K562 (cell line): ENCODE measurements around the gene STK33. TPM values are rescaled to one million over a fixed set of nuclear protein-coding genes. Genes with fewer than 3 reads are reported as not detected.

Experiments
- ATAC-seq: fragments of 200-7000 bp; cut with Tn5 transposase; 3 replicates; pipeline ENCODE4 v1.9.1; 2020; ENCODE audit warnings: moderate library complexity
- BruUV-seq: library from RNA; stranded (reverse); fragments of 400-500 nt; replicated peaks from 2 replicates; lab custom pipeline; 2021; lab: Mats Ljungman, UMichigan
- CTCF ChIA-PET: fragments of 300-600 bp; formaldehyde crosslinking; extraction: SDS; loops from one replicate; lab custom pipeline; 2021; ENCODE audit warnings: low intra/inter-chr PET ratio; lab: Yijun Ruan, JAX
- POLR2A ChIA-PET: fragments of 300-600, 350-650 bp; sonication (Branson Sonifier 250); formaldehyde crosslinking; extraction: SDS; loops from one replicate; lab custom pipeline; 2021; ENCODE audit warnings: antibody characterized with exemption, inconsistent platforms; lab: Yijun Ruan, JAX
- DNase-seq, 4 experiments: peaks; one replicate each; pipeline versions ENCODE4 v3.0.0 to v3.0.0-alpha.2; 2011 to 2018; ENCODE audit warnings: low spot score in 3 of 4, mixed read lengths in 3 of 4; ENCODE audit errors: extremely low read depth in 1 of 4
- FAIRE-seq: peaks from 2 replicates; lab custom pipeline; 2011; peaks lifted over from hg19 to GRCh38; lab: Jason Lieb, UNC
- H2AFZ ChIP-seq: 2 replicates; pipeline ENCODE4 v1.6.0; 2011; ENCODE audit warnings: low read depth, low read length, control low read depth, inconsistent platforms
- H3K27ac ChIP-seq: fragments of 200-600 bp; 3 replicates; pipeline ENCODE4 v1.8.0; 2011; ENCODE audit warnings: low read depth, mild to moderate bottlenecking, control low read depth, inconsistent platforms, low read length, moderate library complexity, mixed read lengths; ENCODE audit errors: extremely low read depth
- H3K27me3 ChIP-seq, 2 experiments: fragments of 300-600 bp in 1 of 2; 2 replicates in 1 of 2; 3 replicates in 1 of 2; pipeline versions ENCODE4 v1.6.0 to v1.8.0; 2011; ENCODE audit warnings: inconsistent platforms in 2 of 2, low read length in 2 of 2, mild to moderate bottlenecking in 1 of 2, mixed read lengths in 1 of 2, moderate library complexity in 1 of 2; ENCODE audit not compliant: control insufficient read depth in 2 of 2, insufficient read depth in 2 of 2
- H3K36me3 ChIP-seq: fragments of 300-600 bp; 3 replicates; pipeline ENCODE4 v1.8.0; 2011; ENCODE audit warnings: mild to moderate bottlenecking, low read length, inconsistent platforms; ENCODE audit not compliant: control insufficient read depth, insufficient read depth
- H3K4me1 ChIP-seq, 2 experiments: fragments of 200-600 bp in 1 of 2; replicated peaks in 1 of 2; 2 replicates in 1 of 2; 3 replicates in 1 of 2; pipeline versions ENCODE4 v1.5.1 to v1.8.0; 2011; ENCODE audit warnings: inconsistent platforms in 2 of 2, low read length in 2 of 2, mild to moderate bottlenecking in 1 of 2, mixed read lengths in 1 of 2, moderate library complexity in 1 of 2; ENCODE audit not compliant: control insufficient read depth in 2 of 2, insufficient read depth in 2 of 2
- H3K4me2 ChIP-seq: 2 replicates; pipeline ENCODE4 v1.6.1; 2011; ENCODE audit warnings: low read length, control low read depth, inconsistent platforms, mixed read lengths; ENCODE audit not compliant: insufficient read depth
- H3K4me3 ChIP-seq: fragments of 200-600 bp; sonication (generic), shearing (Covaris generic); 2 replicates; pipeline ENCODE4 v1.5.1; 2016; ENCODE audit warnings: control low read depth, inconsistent platforms
- H3K79me2 ChIP-seq: fragments of 200-600 bp; 3 replicates; pipeline ENCODE4 v1.8.0; 2011; ENCODE audit warnings: low read length, inconsistent platforms; ENCODE audit not compliant: control insufficient read depth, insufficient read depth
- H3K9ac ChIP-seq, 2 experiments: 2 replicates each; pipeline versions ENCODE4 v1.6.0 to v1.6.1; 2011; ENCODE audit warnings: low read depth in 2 of 2, low read length in 2 of 2, control low read depth in 1 of 2, inconsistent platforms in 1 of 2, mild to moderate bottlenecking in 1 of 2, mixed read lengths in 1 of 2; ENCODE audit not compliant: insufficient read depth in 1 of 2
- H3K9me1 ChIP-seq: one replicate; pipeline ENCODE4 v1.6.0; 2011; ENCODE audit warnings: inconsistent platforms, mild to moderate bottlenecking, low read length, moderate library complexity; ENCODE audit not compliant: control insufficient read depth, insufficient read depth
- H3K9me3 ChIP-seq: replicated peaks from 2 replicates; pipeline ENCODE4 v1.5.1; 2011; ENCODE audit warnings: low read depth, low read length, inconsistent platforms; ENCODE audit not compliant: control insufficient read depth, insufficient read depth
- H4K20me1 ChIP-seq: replicated peaks from 2 replicates; pipeline ENCODE4 v1.6.1; 2011; ENCODE audit warnings: low read length, inconsistent platforms, mixed read lengths; ENCODE audit not compliant: control insufficient read depth, insufficient read depth
- CLOCK ChIP-seq: fragments of 250-450 bp; sonication (Bioruptor Pico); IDR thresholded peaks from 2 replicates; pipeline ENCODE4 v1.4.0; 2020; ENCODE audit warnings: mild to moderate bottlenecking, moderate library complexity, borderline replicate concordance
- ELK3 ChIP-seq: fragments of 450-650 bp; formaldehyde crosslinking; IDR thresholded peaks from 2 replicates; pipeline ENCODE4 v1.4.0; 2020; ENCODE audit warnings: mild to moderate bottlenecking
- MYC ChIP-seq, 2 experiments: fragments of 250-450 bp in 1 of 2; sonication (Bioruptor Pico) in 1 of 2; IDR thresholded peaks; 2 replicates each; pipeline versions ENCODE4 v1.5.1 to v1.6.1; 2012 to 2021; ENCODE audit warnings: low read depth in 2 of 2, borderline replicate concordance in 1 of 2, improper control_type of control experiment in 1 of 2, low read length in 1 of 2, mild to moderate bottlenecking in 1 of 2, moderate library complexity in 1 of 2
- NCOA2 ChIP-seq, 2 experiments: fragments of 450-650 bp; IDR thresholded peaks; 2 replicates each; pipeline ENCODE4 v1.6.1; 2018; ENCODE audit warnings: mild to moderate bottlenecking in 2 of 2, moderate library complexity in 1 of 2; ENCODE audit not compliant: partially characterized antibody in 2 of 2
- POLR3G ChIP-seq: IDR thresholded peaks from 2 replicates; pipeline ENCODE4 v1.6.1; 2011; ENCODE audit not compliant: insufficient read length, insufficient replicate concordance; ENCODE audit errors: extremely low read depth
- YY1 ChIP-seq, 3 experiments: IDR thresholded peaks; 2 replicates each; pipeline ENCODE4 v1.6.1; 2011; ENCODE audit warnings: low read length in 2 of 3, mild to moderate bottlenecking in 2 of 3, moderate library complexity in 2 of 3, borderline replicate concordance in 1 of 3, control low read depth in 1 of 3, low read depth in 1 of 3; ENCODE audit not compliant: insufficient read depth in 3 of 3, insufficient replicate concordance in 2 of 3, control insufficient read depth in 1 of 3, insufficient read length in 1 of 3; ENCODE audit errors: extremely low read depth in 1 of 3
- ZNF655 ChIP-seq: fragments of 250-450 bp; sonication (Bioruptor Pico); IDR thresholded peaks from 2 replicates; pipeline ENCODE4 v1.5.0; 2021
- WGBS: fragments of 100-300 bp; shearing (Covaris generic); methylation state at CpG from one replicate; pipeline ENCODE4 v1.1.6; 2016; ENCODE audit warnings: low coverage, mixed read lengths; ENCODE audit not compliant: insufficient coverage; ENCODE audit errors: missing lambda C conversion rate; 5-methylcytosine and 5-hydroxymethylcytosine counted together
- in situ Hi-C: fragments of 300-500 bp; cut with MboI; formaldehyde crosslinking; loops from 4 replicates; pipeline ENCODE4 v1.15.0; 2018; ENCODE audit warnings: inconsistent platforms, mixed read lengths
- intact Hi-C: fragments of 100-400 bp; cut with micrococcal nuclease; formaldehyde crosslinking; loops from 2 replicates; pipeline ENCODE4 v1.14.2; 2022
- polyA plus RNA-seq, 8 experiments: library from polyadenylated mRNA; depleted of rRNA in 4 of 8; stranded (reverse) in 5 of 8; unstranded in 3 of 8; fragments of >200 nt; fragmentation: Nextera tagmentation in 2 of 8; fragmentation: Illumina TruSeq in 1 of 8; extraction: Ambion mirVana in 2 of 8; extraction: Trizol in 1 of 8; gene quantifications; 2 replicates each; pipeline versions ENCODE4 v1.2.1 to v1.2.3, GENCODE V29; 2011 to 2014; ENCODE audit warnings: inconsistent platforms in 1 of 8, missing spikeins in 1 of 8
- total RNA-seq, 7 experiments: library from RNA; depleted of rRNA in 6 of 7; stranded (reverse); fragments of >200 nt in 6 of 7; fragmentation: Illumina TruSeq in 2 of 7; extraction: Trizol in 2 of 7; gene quantifications; 2 replicates each; pipeline versions ENCODE4 v1.2.1 to v1.2.3, GENCODE V29; 2011 to 2021; ENCODE audit warnings: low replicate concordance in 1 of 7
- TF ChIP-seq, protein P1 (sequence below): fragments of 200-800 bp; sonication (Bioruptor generic); IDR thresholded peaks from 2 replicates; pipeline ENCODE4 v1.6.1; 2017; ENCODE audit warnings: missing genetic modification characterization, missing compliant biosample characterization
- TF ChIP-seq, protein P2 (sequence below): sonication (generic); formaldehyde crosslinking; IDR thresholded peaks from 2 replicates; pipeline ENCODE4 v1.8.1; 2023; ENCODE audit warnings: mild to moderate bottlenecking, missing genetic modification reagents

The STK33 gene
- total and polyA plus RNA-seq, 9 of the 15 experiments (the other 6 are each of a cell fraction or from before 2014, with no cell fraction given) = not detected

GRCh38 chr11:8581300-8581699 lies 12.7 kb downstream of the STK33 start:
- no peaks in the 10 kb centered on the region for H3K36me3 ChIP-seq
- TF ChIP-seq ZNF655 = no peak
- no peak for TF ChIP-seq ELK3 (CRISPR knock-in tag)
- TF ChIP-seq, protein P1, sequence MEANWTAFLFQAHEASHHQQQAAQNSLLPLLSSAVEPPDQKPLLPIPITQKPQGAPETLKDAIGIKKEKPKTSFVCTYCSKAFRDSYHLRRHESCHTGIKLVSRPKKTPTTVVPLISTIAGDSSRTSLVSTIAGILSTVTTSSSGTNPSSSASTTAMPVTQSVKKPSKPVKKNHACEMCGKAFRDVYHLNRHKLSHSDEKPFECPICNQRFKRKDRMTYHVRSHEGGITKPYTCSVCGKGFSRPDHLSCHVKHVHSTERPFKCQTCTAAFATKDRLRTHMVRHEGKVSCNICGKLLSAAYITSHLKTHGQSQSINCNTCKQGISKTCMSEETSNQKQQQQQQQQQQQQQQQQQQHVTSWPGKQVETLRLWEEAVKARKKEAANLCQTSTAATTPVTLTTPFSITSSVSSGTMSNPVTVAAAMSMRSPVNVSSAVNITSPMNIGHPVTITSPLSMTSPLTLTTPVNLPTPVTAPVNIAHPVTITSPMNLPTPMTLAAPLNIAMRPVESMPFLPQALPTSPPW = no peak
- no peak for TF ChIP-seq POLR3G
- TF ChIP-seq, protein P2, sequence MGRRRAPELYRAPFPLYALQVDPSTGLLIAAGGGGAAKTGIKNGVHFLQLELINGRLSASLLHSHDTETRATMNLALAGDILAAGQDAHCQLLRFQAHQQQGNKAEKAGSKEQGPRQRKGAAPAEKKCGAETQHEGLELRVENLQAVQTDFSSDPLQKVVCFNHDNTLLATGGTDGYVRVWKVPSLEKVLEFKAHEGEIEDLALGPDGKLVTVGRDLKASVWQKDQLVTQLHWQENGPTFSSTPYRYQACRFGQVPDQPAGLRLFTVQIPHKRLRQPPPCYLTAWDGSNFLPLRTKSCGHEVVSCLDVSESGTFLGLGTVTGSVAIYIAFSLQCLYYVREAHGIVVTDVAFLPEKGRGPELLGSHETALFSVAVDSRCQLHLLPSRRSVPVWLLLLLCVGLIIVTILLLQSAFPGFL = no peak
- TF ChIP-seq CLOCK (CRISPR knock-in tag) = no peak
- TF ChIP-seq NCOA2 (IDR thresholded peaks at IDR 0.05; ENCODE audit: partially characterized antibody in 2 of 2) = no peak
- TF ChIP-seq YY1 (IDR thresholded peaks at IDR 0.05; ENCODE audit: borderline replicate concordance in 1 of 3, control insufficient read depth in 1 of 3, extremely low read depth in 1 of 3, insufficient read depth in 3 of 3, insufficient read length in 1 of 3, insufficient replicate concordance in 2 of 3, low read depth in 1 of 3, low read length in 2 of 3) = no peak
- TF ChIP-seq MYC (IDR thresholded peaks at IDR 0.05; ENCODE audit: low read depth, low read length) = no peak
- TF ChIP-seq MYC (CRISPR knock-in tag; IDR thresholded peaks at IDR 0.05; ENCODE audit: borderline replicate concordance, low read depth) = no peak
- TF ChIP-seq, all 486 proteins: peak for 0
- Histone ChIP-seq H3K9me1 (no peaks in the 10 kb centered on the region), H2AFZ (no peak overlapping the region), H3K4me2 (no peak overlapping the region), H3K4me3 (no peak overlapping the region), H3K9ac (no peak overlapping the region), H4K20me1 (no peaks in the 10 kb centered on the region), H3K27me3 (no peaks in the 10 kb centered on the region; a peak in 1 of 5 replicates), H3K27ac (no peak overlapping the region), H3K9me3 (no peaks in the 10 kb centered on the region), H3K79me2 (no peaks in the 10 kb centered on the region), H3K4me1 (no peaks in the 10 kb centered on the region)
- DNase-seq (no peak), FAIRE-seq (no peak), ATAC-seq (no peak)
- CTCF ChIA-PET = no interaction called here
- POLR2A ChIA-PET = interaction anchor here (0.6 kb wide), 1 partner anchor 183 kb away, joined by 3 read pairs; no protein-coding TSS in a partner anchor
- BruUV-seq = no TSS peak
- WGBS = 3% methylated on average over 3 of the region's 3 CpGs
- in situ Hi-C loops = no loop called here
- intact Hi-C loops = no loop called here
